ENCODE results near the gene MCF2L. TPM values are rescaled to one million over a fixed set of nuclear protein-coding genes. Genes with fewer than 3 reads are reported as not detected.
A peak's percentile ranks its signal among the peaks of the same experiment; 100 is the strongest.

The MCF2L gene
- total RNA-seq, 1 donor from 2014 or later = 40.4 TPM

DNA sequence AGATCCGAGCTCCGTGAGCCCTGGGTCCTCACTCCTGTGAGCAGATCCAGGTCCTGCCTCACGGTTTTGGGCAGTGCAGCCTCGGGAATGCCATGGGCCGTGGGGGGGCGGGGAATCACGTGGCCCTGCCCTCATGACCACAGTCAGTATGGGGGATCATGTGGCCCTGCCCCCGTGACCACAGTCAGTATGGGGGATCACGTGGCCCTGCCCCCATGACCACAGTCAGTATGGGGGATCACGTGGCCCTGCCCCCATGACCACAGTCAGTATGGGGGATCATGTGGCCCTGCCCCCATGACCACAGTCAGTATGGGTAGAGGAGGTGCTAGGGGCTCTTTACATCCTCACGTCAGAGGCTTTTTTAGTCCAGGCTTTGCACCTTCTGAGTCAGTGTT is 72.3 kb downstream of the MCF2L start:
- Histone ChIP-seq H3K4me2 (no peak overlapping the region), H3F3A (ENCODE audit: low read depth) (no peaks in the 10 kb centered on the region), H3K79me2 (ENCODE audit: low read depth) (no peaks in the 10 kb centered on the region), H3K4me1 (no peaks in the 10 kb centered on the region), H3K27me3 (no peaks in the 10 kb centered on the region), H4K20me1 (ENCODE audit: low read depth) (no peaks in the 10 kb centered on the region), H3K36me3 (no peaks in the 10 kb centered on the region), H2AFZ (replicated peaks) (no peak overlapping the region), H3K27ac (no peak overlapping the region), H3K4me3 (no peak overlapping the region), H3K9ac (no peak overlapping the region), H3K9me3 (ENCODE audit: low read depth) (no peaks in the 10 kb centered on the region)
- Mint-ChIP-seq H3K27me3 (ENCODE audit: insufficient read depth, low read depth) (peaks cover 8% of the 10 kb centered on the region), H3K27ac (no peak overlapping the region), H3K4me3 (no peak overlapping the region), H3K9me3 (peaks cover 10% of the 10 kb centered on the region), H3K36me3 (peaks cover 18% of the 10 kb centered on the region), H3K4me1 (peaks cover 4% of the 10 kb centered on the region)
- no peak for DNase-seq (ENCODE audit: low spot score)
- TF ChIP-seq EZH2phosphoT487 (IDR thresholded peaks at IDR 0.05) (no peak), EZH2 (IDR thresholded peaks at IDR 0.05) (no peak)
- TF ChIP-seq, protein P1, sequence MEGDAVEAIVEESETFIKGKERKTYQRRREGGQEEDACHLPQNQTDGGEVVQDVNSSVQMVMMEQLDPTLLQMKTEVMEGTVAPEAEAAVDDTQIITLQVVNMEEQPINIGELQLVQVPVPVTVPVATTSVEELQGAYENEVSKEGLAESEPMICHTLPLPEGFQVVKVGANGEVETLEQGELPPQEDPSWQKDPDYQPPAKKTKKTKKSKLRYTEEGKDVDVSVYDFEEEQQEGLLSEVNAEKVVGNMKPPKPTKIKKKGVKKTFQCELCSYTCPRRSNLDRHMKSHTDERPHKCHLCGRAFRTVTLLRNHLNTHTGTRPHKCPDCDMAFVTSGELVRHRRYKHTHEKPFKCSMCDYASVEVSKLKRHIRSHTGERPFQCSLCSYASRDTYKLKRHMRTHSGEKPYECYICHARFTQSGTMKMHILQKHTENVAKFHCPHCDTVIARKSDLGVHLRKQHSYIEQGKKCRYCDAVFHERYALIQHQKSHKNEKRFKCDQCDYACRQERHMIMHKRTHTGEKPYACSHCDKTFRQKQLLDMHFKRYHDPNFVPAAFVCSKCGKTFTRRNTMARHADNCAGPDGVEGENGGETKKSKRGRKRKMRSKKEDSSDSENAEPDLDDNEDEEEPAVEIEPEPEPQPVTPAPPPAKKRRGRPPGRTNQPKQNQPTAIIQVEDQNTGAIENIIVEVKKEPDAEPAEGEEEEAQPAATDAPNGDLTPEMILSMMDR (IDR thresholded peaks at IDR 0.05) = no peak

DNA sequence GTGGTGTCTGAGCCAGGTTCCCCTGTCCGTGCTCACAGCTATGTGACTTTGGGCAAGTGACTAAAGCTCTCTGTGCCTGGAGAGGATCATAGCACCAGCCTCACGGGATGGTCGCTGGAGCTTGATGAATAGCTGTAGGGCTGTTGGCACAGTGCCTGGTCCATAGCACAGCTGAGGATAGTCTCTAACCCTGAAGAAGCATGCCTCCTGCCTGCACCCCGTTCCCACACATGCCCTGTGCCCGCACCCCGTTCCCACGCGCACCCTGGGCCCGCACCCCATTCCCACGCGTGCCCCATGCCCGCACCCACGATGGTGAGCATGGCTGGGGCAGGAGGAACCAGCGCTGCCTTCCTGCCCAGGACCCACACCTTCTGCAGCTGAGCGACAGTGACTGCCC is 72.9 kb downstream of the MCF2L start:
- no peak overlapping the region for H3K4me3 ChIP-seq

DNA sequence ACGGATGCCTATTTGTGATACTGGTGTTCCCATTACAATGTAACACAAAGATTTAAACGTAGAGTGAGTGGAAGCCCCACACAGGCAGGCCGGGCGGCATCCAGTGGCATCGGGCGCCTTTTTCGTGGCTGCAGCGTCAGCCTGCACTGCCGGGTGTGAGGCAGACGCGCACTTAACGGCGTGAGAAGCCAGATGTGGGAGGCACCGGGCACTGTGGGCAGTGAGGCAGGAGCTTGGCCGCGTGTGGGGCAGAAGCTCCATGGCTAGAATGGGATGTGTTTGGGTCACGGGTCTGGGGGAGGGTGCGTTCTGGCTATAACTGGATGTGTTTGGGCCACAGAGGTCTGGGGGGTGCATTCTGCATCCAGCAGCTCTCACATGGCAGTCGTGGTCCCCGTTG is 73.4 kb downstream of the MCF2L start:
- peak overlapping the region; percentile 53 for H3K27ac Mint-ChIP-seq
- Histone ChIP-seq H3K27me3 (no peaks in the 10 kb centered on the region), H3K79me2 (ENCODE audit: low read depth) (no peaks in the 10 kb centered on the region), H3K4me3 (no peak overlapping the region), H3K4me2 (no peak overlapping the region), H3F3A (ENCODE audit: low read depth) (no peaks in the 10 kb centered on the region), H3K4me1 (peaks cover 4% of the 10 kb centered on the region), H2AFZ (replicated peaks) (no peak overlapping the region), H3K36me3 (no peaks in the 10 kb centered on the region), H3K9ac (no peak overlapping the region), H3K9me3 (ENCODE audit: low read depth) (no peaks in the 10 kb centered on the region), H4K20me1 (ENCODE audit: low read depth) (no peaks in the 10 kb centered on the region), H3K27ac (no peak overlapping the region)
- TF ChIP-seq, protein P1 (IDR thresholded peaks at IDR 0.05) = no peak
- TF ChIP-seq EZH2phosphoT487 (IDR thresholded peaks at IDR 0.05) = no peak
- TF ChIP-seq EZH2 (IDR thresholded peaks at IDR 0.05) = no peak
- DNase-seq (ENCODE audit: low spot score) = no peak
- no peak overlapping the region for H3K4me3 Mint-ChIP-seq
- H3K36me3 Mint-ChIP-seq = peaks cover 21% of the 10 kb centered on the region
- peaks cover 8% of the 10 kb centered on the region for H3K9me3 Mint-ChIP-seq
- peaks cover 15% of the 10 kb centered on the region for H3K4me1 Mint-ChIP-seq
- peaks cover 7% of the 10 kb centered on the region for H3K27me3 Mint-ChIP-seq (ENCODE audit: insufficient read depth, low read depth)

More for the DNA sequence above, 72.9 kb downstream of the MCF2L start:
- peaks cover 10% of the 10 kb centered on the region for H3K4me1 Mint-ChIP-seq
- Histone ChIP-seq H3K4me1 (peaks cover 2% of the 10 kb centered on the region), H3K27me3 (no peaks in the 10 kb centered on the region), H2AFZ (replicated peaks) (no peak overlapping the region), H3K27ac (no peak overlapping the region), H3K79me2 (ENCODE audit: low read depth) (no peaks in the 10 kb centered on the region), H3F3A (ENCODE audit: low read depth) (no peaks in the 10 kb centered on the region), H4K20me1 (ENCODE audit: low read depth) (no peaks in the 10 kb centered on the region), H3K36me3 (no peaks in the 10 kb centered on the region), H3K9ac (no peak overlapping the region), H3K9me3 (ENCODE audit: low read depth) (no peaks in the 10 kb centered on the region), H3K4me2 (no peak overlapping the region)
- peaks cover 21% of the 10 kb centered on the region for H3K36me3 Mint-ChIP-seq
- H3K9me3 Mint-ChIP-seq = peaks cover 12% of the 10 kb centered on the region
- peaks cover 8% of the 10 kb centered on the region for H3K27me3 Mint-ChIP-seq (ENCODE audit: insufficient read depth, low read depth)
- no peak for DNase-seq (ENCODE audit: low spot score)
- H3K4me3 Mint-ChIP-seq = no peak overlapping the region
- TF ChIP-seq EZH2phosphoT487 (IDR thresholded peaks at IDR 0.05) = no peak
- TF ChIP-seq EZH2 (IDR thresholded peaks at IDR 0.05) = no peak
- TF ChIP-seq, protein P1 (IDR thresholded peaks at IDR 0.05) = no peak
- no peak overlapping the region for H3K27ac Mint-ChIP-seq
